Stimulated activated CD8-positive, alpha-beta memory T cell treated with anti-CD3 and anti-CD28 coated beads, Interleukin-4, amount 100 ng/mL, for 24 hours (primary cell): ENCODE results near the gene TSNAXIP1.

Source experiments
- DNase-seq: peaks from one replicate; pipeline ENCODE4 v3.0.0-alpha.2; 2020; ENCODE audit warnings: low read depth

The TSNAXIP1 gene

DNA sequence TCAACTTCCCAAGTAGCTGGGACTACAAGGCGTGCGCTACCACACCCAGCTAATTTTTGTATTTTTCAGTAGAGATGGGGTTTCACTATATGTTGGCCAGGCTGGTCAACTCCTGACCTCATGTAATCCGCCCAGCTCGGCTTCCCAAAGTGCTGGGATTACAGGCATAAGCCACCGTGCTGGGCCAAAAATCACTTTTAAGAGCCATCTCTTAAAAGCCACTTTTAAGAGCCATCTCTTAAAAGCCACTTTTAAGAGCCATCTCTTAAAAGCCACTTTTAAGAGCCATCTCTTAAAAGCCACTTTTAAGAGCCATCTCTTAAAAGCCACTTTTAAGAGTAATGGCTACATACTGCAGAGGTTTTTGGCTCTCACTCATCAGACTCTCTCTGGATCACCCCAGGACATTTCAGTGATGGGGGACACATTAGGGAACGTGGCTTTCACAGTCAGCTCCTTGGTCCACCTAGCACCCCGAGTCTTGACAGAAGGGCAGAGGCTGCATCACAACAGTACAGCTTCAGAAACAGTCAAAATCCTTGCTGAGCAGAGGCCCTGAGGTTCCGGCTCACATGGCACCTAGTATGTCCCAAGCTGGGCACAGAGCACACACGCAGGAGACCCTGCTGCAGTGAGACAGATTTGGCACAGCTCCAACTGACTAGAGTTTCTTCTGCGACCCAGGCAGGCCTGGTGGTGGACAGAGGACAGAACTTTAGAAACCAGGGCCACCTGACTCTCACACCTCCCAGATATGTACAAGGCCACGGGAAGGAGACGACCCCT lies 23.9 kb upstream of the TSNAXIP1 start:
- no peak for DNase-seq

DNA sequence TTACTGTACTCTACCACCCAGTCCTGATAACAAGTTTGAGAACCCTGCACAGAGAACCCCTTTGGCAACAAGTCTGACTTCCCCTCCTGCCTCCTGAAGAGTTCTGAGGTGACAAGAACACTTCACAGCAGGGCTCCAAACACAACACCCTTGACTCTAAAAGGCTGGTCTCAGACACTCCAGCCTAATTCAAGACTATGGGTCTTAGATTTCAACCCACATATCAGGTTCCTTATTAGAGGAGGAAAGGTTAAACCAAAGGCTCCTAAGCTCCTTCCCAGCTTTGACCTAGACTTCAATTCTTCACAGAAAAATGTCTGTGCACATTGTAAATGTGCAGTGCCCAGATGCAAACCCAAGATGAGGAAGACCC lies 23.4 kb upstream of the TSNAXIP1 start:
- DNase-seq, result no peak

DNA sequence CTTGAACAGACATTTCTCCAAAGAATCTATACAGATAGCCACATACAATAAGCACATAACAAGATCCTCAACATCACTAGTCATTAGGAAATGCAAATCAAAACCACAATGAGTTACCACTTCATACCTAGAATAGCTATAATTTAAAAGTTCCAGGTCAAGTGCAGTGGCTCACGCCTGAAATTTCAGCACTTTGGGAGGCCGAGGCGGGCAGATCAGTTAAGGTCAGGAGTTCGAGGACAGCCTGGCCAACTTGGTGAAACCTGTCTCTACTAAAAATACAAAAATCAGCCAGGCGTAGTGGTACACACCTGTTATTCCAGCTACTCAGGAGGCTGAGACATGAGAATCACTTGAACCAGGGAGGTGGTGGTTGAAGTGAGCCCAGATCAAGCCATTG lies 20.2 kb upstream of the TSNAXIP1 start:
- DNase-seq, result no peak

DNA sequence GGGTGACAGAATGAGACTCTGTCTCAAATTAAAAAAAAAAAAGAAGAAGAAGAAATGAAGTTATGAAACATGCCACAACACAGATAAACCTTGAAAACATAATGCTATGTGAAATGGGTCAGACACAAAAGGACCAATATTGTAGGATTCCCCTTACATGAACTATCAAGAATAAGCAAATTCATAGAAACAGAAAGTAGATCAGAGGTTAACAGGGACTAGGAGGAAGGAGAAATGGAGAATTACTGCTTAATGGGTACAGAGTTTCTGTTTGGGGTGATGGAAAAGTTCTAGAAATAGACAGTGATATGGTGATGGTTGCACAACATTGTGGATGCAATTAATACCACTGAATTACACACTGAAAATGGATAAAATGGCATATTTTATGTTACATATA lies 16.6 kb upstream of the TSNAXIP1 start:
- DNase-seq, result no peak

DNA sequence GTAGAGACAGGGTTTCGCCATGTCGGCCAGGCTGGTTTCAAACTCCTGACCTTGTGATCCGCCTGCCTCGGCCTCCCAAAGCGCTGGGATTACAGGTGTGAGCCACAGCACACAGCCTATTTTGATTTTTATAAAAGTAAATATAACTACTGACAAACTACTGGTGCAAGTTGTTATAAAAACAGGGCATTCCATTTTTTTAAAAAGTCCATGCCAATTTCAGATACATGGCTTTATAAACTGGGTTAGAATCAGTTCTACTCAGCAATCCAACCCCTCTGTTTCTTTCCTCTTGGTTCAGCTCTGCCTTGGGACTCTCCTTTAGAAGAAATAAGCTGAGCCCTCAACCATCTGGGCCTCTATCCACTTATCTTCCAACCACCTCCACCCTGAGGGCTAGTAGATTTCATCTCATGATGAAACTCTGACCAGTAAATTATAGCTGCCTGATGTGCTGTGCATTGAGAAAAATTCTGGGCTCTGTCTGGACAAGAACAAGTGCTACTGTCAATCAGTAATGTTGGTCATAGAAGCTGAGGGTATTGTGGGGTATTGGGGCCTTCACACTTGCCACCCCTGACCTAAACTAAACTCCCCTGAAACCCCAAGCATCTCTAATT lies 10.5 kb upstream of the TSNAXIP1 start:
- no peak for DNase-seq

DNA sequence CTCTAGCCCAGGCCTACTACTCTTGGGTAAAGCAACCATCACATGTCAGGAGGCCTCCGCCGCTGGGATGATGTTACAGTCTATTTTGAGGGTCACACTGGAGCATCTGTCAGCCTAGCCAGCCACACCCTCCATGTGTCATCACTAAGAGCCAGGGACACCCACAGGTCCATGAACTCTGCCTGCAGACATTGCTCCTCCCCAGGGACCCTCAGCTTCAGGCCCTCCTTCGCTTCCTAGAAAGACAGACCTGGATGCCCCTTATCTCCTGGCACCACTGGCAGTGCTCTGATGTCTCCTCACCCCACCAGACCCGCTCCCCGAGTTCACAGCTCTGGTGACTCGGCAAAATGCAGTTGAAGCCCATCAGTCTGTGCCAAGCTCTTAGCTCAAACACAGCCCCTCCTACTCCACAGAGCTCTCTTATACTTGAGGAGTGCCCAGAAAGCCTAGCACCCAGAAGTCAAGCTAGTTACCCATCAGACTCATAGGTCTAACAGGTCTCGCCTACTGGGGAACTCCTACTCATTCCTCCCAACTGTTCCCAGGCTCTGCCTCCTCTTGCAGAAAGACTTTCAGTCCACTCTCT lies 6.3 kb upstream of the TSNAXIP1 start:
- DNase-seq, result no peak

DNA sequence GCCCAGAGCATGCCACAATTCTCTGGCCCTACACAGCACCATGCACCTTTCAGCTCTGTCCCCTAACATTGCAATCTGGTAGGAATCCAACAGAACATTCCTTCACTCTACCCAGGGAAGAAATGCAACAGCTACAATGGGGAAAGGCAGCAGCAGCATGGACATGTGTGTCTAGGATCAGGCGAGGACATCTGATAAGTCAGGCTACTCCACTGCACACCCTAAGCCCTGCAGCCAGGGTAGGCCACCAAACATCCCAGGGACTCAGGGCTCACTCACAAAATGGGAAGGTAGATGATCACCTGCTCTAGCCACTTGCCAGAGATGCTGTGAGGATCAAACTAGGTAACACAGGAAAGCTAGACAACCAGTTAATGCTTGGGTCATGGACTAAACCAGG lies 5.4 kb upstream of the TSNAXIP1 start:
- DNase-seq, result no peak

DNA sequence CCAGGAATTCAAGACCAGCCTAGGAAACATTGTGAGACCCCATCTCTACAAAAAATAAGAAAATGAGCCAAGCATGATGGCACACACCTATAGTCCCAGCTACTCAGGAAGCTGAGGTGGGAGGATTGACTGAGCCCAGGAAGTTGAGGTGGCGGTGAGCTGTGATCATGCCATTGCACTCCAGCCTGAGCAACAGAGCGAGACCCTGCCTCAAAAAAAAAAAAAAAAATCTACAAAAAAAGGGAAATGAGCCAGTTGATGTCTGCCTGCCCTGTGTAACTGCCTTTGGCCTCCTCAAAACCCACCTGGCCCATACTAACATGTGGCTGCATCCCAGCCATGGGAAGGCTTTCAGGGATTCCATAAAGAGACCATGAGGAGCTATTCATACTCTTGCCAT lies 4.8 kb upstream of the TSNAXIP1 start:
- DNase-seq, result no peak

DNA sequence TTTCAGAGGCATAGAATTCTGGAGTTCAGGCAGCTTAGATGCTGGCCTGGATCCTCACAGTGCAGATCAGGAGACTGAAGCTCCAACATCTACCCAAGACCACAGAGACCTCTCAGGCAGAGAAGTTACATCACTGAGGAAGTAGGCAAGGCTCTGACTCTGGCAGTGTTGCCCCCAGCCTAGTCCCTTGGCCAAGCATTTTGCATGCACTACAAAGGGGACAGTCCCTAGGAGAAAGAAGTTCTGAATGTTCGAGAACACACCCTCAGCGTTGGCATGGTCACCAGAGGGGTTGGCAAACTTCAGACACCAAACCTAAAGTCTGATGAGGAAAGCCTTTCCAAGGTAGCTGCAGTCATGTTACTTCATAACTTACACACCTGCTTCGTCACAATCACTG lies 2.8 kb upstream of the TSNAXIP1 start:
- DNase-seq, result no peak

DNA sequence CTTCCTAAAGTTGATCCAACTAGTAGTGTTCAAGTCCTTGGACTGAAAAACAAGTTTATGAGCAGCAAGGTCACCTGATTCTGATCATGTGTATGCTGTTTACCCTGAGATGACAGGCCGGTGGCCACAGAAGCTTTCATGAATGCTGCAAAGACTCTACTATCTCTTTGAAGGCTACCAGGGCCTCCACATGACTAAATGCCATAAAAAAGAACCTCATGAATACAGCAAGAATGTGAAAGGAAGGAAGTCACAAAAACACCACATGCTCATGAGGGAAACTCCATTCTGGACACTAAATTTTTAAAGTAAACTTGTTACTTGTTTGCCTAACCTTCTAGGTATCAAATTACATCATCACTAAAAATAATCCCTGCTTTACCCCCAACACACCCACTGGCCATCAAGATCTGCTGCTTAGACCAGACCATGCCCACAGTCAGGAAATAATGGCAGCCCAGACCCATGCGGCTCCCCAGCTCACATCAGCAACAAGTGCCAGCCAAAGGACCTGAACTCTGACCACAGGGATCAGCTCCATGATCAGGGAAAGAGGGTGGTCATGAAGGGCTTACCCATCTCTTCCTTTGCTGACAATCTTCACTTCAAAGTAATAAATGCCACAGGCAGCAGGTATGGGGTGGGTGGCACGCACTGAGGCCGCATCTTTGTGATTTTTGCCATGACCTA lies 1.7 kb upstream of the TSNAXIP1 start:
- no peak for DNase-seq

DNA sequence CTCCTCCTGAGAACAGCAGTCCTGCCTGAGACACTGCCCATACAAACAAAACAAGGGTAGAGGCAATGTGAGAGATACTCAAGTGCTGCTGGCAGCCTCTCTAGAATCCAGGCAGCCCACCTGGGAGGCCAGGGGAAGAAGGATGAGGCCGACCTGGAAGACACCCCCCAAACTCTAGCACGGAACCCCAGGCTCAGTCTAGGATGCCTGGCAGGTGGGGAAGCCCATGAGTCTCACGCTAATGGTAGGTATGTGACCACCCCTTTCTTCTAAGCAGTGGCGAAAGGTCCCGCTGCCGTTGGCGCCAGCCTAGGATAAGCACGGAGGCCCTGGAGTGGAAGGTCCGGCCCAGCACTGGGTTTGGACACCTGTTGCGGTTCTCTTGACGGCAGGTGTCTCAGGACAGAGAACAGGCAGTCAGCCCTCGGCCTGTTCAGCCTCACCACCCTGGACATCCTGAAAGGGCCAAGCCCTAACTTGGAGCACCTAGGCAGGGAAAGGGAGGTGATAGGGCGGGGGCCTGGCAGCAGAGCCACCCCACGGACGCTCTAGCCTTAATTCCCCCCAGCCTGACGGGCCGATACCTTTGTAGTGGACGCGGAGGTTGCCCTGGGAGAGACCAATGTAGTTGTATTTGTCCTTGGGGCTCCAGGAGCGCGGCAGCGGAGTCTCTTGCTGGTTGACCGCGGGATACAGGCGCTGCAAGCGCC lies 816 bp upstream of the TSNAXIP1 start:
- DNase-seq, result no peak

DNA sequence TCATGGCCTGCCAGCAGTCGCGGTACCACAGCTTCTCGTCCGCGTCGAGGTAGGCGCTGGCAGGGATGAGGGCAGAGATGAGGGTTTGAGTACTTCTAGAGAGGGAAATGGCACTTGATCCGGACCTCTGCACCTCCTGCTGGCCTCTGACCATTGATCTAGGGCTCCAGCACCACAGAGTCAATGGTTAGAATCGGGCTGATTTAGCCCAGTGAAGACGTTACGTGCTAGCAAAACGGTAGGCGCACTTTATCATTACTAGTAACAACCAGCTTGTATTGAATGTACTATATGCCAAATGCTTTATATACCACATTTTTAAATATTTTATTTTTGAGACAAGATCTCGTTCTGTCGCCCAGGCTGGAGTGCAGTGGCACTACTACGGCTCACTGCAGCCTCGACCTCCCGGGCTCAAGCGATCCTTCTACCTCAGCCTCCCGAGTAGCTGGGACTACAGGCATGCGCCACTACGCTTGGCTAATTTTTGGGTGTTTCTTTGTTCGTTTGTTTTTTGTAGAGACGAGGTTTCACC lies 526 bp downstream of the TSNAXIP1 start:
- DNase-seq, result no peak

DNA sequence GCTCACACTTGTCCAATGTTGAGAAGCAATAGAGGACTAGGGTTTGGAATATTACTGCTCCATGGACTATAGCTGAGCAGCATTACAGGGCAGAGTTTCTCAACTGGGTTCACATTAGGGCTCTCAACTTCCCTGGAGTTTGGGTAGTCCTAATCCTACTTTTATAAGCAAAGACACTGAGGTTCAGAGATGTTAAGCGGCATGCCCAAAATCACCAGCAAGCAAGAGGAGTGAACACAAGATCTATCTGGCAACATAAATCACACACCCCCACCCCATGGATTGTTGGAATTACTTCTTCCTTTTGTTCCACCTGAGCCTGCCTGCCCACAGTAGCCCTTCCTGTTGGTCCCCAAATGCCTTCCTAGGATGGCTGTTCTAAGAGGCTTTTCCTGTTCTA lies 5.2 kb downstream of the TSNAXIP1 start:
- no peak for DNase-seq

DNA sequence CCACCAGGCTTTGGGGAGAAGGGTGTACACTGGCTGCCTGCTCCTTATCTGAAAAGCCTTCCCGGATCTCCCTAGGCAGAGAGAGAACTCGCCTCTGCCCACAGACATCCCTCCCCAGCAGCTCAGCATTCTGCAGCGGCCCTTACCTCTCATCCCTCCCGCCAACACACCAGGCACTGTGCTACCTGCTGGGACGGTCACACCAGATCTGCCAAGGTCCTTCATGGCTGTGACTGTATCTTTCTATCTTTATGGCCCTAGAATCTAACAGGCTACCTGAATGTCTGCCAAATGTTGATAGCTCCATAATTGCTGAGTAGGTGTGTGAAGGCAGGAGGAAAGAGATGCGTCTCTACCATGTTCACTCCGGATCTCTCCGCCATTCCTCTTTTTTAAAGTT lies 7.9 kb downstream of the TSNAXIP1 start:
- DNase-seq, result no peak

DNA sequence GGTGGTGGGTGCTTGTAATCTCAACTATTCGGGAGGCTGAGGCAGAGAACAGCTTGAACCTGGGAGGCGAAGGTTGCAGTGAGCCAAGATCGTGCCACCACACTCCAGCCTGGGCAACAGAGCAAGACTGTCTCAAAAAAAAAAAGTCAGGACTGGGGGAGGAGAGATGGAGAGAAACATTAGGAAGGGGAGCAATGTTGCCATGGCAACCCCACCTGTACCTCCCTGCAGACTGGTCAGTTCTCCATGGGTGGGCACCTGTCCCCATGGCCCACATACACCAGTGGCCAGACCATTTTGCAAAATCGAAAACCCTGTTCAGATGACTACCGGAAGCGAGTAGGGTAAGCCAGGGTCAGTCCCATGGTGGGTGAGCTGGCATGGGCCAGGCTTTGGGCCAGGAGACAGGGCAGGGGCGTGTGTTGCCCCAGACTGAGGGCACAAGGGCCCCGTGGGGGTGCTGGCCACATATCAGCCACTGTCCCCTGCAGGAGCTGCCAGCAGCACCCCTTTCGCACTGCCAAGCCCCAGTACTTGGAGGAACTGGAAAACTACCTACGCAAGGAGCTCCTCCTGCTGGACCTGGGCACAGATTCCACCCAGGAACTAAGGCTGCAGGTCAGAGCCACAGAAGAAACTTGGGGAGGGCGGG lies 14.0 kb downstream of the TSNAXIP1 start:
- DNase-seq, result no peak

DNA sequence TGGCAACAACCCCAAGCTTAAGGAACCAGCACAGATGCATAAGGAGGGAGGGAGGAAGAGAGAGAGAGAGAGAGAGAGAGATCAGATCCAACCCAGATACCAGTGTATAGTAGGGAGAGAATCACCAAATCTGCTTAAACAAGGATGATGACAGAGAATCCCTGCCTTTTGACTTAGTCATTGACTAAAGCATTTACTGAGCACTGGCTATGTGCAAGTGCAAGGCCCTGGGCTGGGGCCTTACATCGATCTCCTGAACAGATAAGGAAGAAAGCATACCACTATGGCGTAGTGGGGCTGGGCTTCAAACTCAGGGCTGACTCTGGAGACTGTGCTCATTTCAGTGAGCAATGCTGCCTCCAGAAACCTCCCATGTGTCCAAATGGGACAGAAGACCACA lies 15.8 kb downstream of the TSNAXIP1 start:
- no peak for DNase-seq

DNA sequence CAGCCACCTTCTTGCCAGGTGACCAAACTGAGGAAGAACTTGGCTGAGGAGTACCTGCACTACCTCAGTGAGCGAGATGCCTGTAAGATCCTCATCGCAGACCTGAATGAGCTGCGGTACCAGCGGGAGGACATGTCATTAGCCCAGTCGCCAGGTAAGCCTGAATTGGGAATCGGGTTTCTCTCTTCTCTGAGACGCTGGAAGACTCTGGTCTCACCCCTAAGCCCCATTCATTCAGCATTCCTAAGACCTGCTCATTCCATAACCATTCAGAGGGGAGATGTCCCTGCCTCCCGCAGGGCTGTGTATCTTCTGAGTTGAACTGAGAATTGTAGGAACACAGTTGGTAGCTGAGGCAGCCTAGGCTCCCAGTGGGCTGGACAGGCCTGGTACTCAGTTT lies 18.4 kb downstream of the TSNAXIP1 start:
- no peak for DNase-seq

DNA sequence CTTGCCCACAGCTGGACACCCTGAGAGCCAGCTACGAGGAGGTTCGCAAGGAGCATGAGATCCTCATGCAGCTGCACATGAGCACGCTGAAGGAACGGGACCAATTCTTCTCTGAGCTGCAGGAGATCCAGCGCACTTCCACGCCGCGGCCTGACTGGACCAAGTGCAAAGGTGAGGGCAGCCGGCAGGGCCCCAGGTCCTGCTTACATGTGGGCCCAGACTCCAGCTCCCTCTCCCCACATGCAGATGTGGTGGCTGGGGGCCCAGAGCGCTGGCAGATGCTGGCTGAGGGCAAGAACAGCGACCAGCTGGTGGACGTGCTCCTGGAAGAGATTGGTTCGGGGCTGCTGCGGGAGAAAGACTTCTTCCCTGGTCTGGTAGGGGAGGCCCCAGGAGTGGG lies 19.2 kb downstream of the TSNAXIP1 start:
- no peak for DNase-seq

DNA sequence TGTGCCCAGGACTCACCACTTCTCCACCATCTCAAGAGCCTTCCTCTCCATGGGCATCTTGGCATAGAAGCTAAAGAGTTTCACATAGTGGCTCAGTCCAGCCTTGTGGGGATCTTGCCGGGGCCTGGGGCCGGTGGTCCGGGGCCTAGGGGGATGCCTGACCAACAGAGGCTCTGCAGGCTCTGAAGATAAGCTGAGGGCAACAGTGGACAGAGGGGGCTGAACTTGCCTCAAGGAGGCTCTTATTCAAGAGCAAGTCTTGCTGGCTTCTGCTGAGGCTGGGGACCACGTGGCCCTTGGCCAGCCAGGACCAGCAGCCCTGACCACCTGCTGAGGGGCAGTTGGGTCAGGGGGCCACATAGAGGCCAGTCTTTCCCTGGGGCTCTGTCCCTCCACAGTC lies 22.0 kb downstream of the TSNAXIP1 start:
- no peak for DNase-seq

DNA sequence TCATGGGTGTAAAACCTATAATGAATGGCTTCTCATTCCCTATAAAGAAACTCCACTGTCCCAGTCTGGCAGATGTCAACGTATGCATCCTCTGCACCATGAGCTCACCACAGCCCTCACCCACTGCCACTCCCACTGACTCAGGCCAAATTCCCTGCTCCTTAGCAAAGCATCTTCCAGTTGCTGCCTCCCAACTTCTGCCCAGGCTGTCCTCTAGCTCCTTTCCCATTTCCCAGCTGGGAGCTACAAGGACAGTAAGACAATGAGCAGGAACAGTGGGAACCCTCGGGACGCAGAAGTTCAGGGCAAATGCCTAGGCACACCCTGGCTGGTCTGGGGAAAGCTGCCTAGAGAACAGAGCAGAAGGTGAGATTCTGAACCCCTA lies 26.3 kb downstream of the TSNAXIP1 start:
- no peak for DNase-seq

DNA sequence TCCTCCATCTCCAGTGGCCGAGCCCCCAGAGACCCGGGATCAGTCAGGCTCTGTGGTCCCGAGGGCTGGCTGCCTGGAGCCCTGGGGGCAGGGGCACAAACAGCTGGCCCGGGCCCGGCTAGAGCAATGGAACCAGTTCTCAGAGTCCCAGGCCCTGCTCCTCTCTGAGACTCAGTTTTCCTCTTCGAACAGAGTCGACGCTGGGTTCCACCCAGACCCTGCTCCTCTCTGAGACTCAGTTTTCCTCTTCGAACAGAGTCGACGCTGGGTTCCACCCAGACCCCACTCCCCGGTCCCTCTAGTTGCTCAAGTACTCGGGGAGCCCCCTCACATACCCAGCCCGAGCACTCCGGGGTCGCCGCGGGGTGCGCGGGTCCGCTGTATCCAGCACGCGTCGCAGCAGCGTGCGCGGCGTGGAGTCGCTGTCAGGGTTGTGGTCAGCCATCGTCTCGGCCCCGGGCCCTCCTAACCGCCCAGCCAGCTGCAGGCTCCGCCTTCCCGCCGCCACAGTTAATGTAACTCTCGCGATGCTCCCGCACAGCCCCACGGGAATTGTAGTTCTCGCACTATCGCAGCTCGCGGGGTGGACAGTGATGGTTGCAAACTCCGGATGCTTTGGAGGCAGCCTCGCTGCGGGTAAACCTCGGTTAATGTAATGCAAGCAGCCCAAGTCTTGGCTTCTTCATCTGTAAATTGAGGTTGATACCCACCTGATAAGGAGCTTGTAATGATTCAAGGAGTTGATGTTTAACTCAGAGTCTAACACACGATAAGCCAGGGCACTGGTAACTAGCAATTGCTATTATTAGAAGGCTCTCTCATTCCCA lies 26.9 kb downstream of the TSNAXIP1 start:
- peak; percentile 88 for DNase-seq
